H1 (cell line): Measurements from ENCODE around the gene CCDC183. TPM values are rescaled to one million over a fixed set of nuclear protein-coding genes. Genes with fewer than 3 reads are reported as not detected.

Source experiments
- CTCF ChIA-PET: fragments of 300-600 bp; sonication (Branson Sonifier 250); formaldehyde crosslinking; loops from one replicate; lab custom pipeline; 2021; ENCODE audit not compliant: partially characterized antibody; lab: Charles Lee
- POLR2A ChIA-PET: fragments of 300-600 bp; sonication (Branson Sonifier 250); formaldehyde crosslinking; loops from one replicate; lab custom pipeline; 2021; ENCODE audit warnings: inconsistent platforms; ENCODE audit not compliant: partially characterized antibody; lab: Charles Lee
- DNase-seq, 2 experiments: peaks; one replicate each; pipeline versions ENCODE4 v3.0.0 to v3.0.0-alpha.2; 2010 to 2022; ENCODE audit warnings: low spot score in 2 of 2, low read depth in 1 of 2, mixed read lengths in 1 of 2
- FAIRE-seq: peaks from 2 replicates; lab custom pipeline; 2011; peaks lifted over from hg19 to GRCh38; lab: Jason Lieb, UNC
- H2AFZ ChIP-seq: 2 replicates; pipeline ENCODE4 v1.8.1; 2012; ENCODE audit warnings: low read length, inconsistent platforms
- H2AK5ac ChIP-seq: 2 replicates; pipeline ENCODE4 v1.6.1; 2013; ENCODE audit warnings: low read depth, low read length
- H2BK120ac ChIP-seq: replicated peaks from 2 replicates; pipeline ENCODE3; 2013; ENCODE audit warnings: low read depth, low read length, inconsistent platforms
- H2BK12ac ChIP-seq: 2 replicates; pipeline ENCODE4 v1.6.1; 2013; ENCODE audit warnings: low read depth, low read length
- H2BK15ac ChIP-seq: 2 replicates; pipeline ENCODE4 v1.6.1; 2013; ENCODE audit warnings: low read length
- H2BK20ac ChIP-seq: 2 replicates; pipeline ENCODE4 v1.6.1; 2013; ENCODE audit warnings: low read length
- H2BK5ac ChIP-seq: 2 replicates; pipeline ENCODE4 v1.6.1; 2013; ENCODE audit warnings: low read depth, low read length
- H3K14ac ChIP-seq: 2 replicates; pipeline ENCODE4 v1.6.1; 2013; ENCODE audit warnings: inconsistent platforms; ENCODE audit not compliant: insufficient read length
- H3K18ac ChIP-seq: 2 replicates; pipeline ENCODE4 v1.6.1; 2013; ENCODE audit warnings: low read length; ENCODE audit errors: extremely low read depth
- H3K23ac ChIP-seq: 2 replicates; pipeline ENCODE4 v1.6.1; 2013; ENCODE audit warnings: inconsistent platforms; ENCODE audit not compliant: insufficient read length
- H3K23me2 ChIP-seq: 2 replicates; pipeline ENCODE4 v1.6.1; 2013; ENCODE audit warnings: low read depth, low read length
- H3K27ac ChIP-seq: 2 replicates; pipeline ENCODE4 v1.6.1; 2011; ENCODE audit warnings: low read depth, low read length, inconsistent platforms
- H3K27me3 ChIP-seq, 4 experiments: replicated peaks in 1 of 4; 1 replicate in 1 of 4; 2 replicates in 3 of 4; pipeline versions ENCODE4 v1.6.1 to v1.8.1; 2011 to 2013; ENCODE audit warnings: low read length in 3 of 4, mild to moderate bottlenecking in 3 of 4, inconsistent platforms in 2 of 4, mixed read lengths in 2 of 4, moderate library complexity in 1 of 4; ENCODE audit not compliant: control insufficient read depth in 3 of 4, insufficient read depth in 3 of 4; ENCODE audit errors: extremely low read depth in 1 of 4
- H3K36me3 ChIP-seq, 4 experiments: 2 replicates each; pipeline versions ENCODE4 v1.6.1 to v1.8.1; 2011 to 2013; ENCODE audit warnings: mild to moderate bottlenecking in 4 of 4, low read length in 3 of 4, moderate library complexity in 2 of 4, control low read depth in 1 of 4, inconsistent platforms in 1 of 4; ENCODE audit not compliant: insufficient read depth in 4 of 4, control insufficient read depth in 2 of 4
- H3K4ac ChIP-seq: replicated peaks from 2 replicates; pipeline ENCODE3; 2013; ENCODE audit warnings: low read length, low read depth, mixed read lengths, inconsistent platforms; ENCODE audit not compliant: insufficient read length
- H3K4me1 ChIP-seq, 4 experiments: replicated peaks in 1 of 4; 1 replicate in 1 of 4; 2 replicates in 3 of 4; pipeline versions ENCODE4 v1.6.1 to v1.8.1; 2011 to 2013; ENCODE audit warnings: low read length in 3 of 4, inconsistent platforms in 2 of 4, mixed read lengths in 1 of 4; ENCODE audit not compliant: insufficient read depth in 4 of 4, control insufficient read depth in 3 of 4
- H3K4me2 ChIP-seq, 2 experiments: 2 replicates each; pipeline versions ENCODE4 v1.6.1 to v1.8.1; 2011 to 2013; ENCODE audit warnings: low read depth in 2 of 2, low read length in 2 of 2, control low read depth in 1 of 2, inconsistent platforms in 1 of 2, mild to moderate bottlenecking in 1 of 2; ENCODE audit not compliant: insufficient read depth in 1 of 2
- H3K4me3 ChIP-seq, 4 experiments: fragments of 200-600, 300-600 bp in 1 of 4; sonication (generic), shearing (Covaris generic), sonication (Bioruptor Twin) in 1 of 4; 2 replicates each; pipeline versions ENCODE4 v1.5.1 to v1.8.1; 2011 to 2016; ENCODE audit warnings: low read length in 4 of 4, low read depth in 3 of 4, control low read depth in 2 of 4, inconsistent platforms in 2 of 4, mild to moderate bottlenecking in 2 of 4, mixed read lengths in 1 of 4, moderate library complexity in 1 of 4; ENCODE audit not compliant: insufficient read depth in 2 of 4; ENCODE audit errors: extremely low read depth in 1 of 4
- H3K56ac ChIP-seq: replicated peaks from 2 replicates; pipeline ENCODE3; 2013; ENCODE audit warnings: low read depth, mild to moderate bottlenecking, mixed read lengths, low read length, inconsistent platforms; ENCODE audit not compliant: insufficient read length
- H3K79me1 ChIP-seq: 2 replicates; pipeline ENCODE4 v1.6.1; 2013; ENCODE audit warnings: low read depth, low read length, control low read depth
- H3K79me2 ChIP-seq, 2 experiments: 2 replicates each; pipeline versions ENCODE4 v1.6.1 to v1.8.1; 2012 to 2013; ENCODE audit warnings: low read length in 2 of 2, mild to moderate bottlenecking in 2 of 2, inconsistent platforms in 1 of 2; ENCODE audit not compliant: insufficient read depth in 2 of 2, control insufficient read depth in 1 of 2
- H3K9ac ChIP-seq, 4 experiments: replicated peaks in 1 of 4; 1 replicate in 1 of 4; 2 replicates in 3 of 4; pipeline versions ENCODE4 v1.6.1 to v1.8.1; 2011 to 2013; ENCODE audit warnings: low read depth in 3 of 4, low read length in 3 of 4, control low read depth in 2 of 4, mild to moderate bottlenecking in 2 of 4, moderate library complexity in 2 of 4, inconsistent platforms in 1 of 4; ENCODE audit errors: extremely low read depth in 1 of 4
- H3K9me3 ChIP-seq, 2 experiments: 2 replicates each; pipeline versions ENCODE4 v1.6.1 to v1.8.1; 2012 to 2013; ENCODE audit warnings: mild to moderate bottlenecking in 2 of 2, moderate library complexity in 2 of 2, control low read depth in 1 of 2, inconsistent platforms in 1 of 2, low read depth in 1 of 2, low read length in 1 of 2, mixed read lengths in 1 of 2; ENCODE audit not compliant: insufficient read depth in 2 of 2
- H4K20me1 ChIP-seq, 2 experiments: replicated peaks in 1 of 2; 2 replicates each; pipeline versions ENCODE3 to v1.8.1; 2011 to 2013; ENCODE audit warnings: inconsistent platforms in 2 of 2, low read length in 2 of 2, mild to moderate bottlenecking in 1 of 2; ENCODE audit not compliant: insufficient read depth in 2 of 2, control insufficient read depth in 1 of 2
- H4K5ac ChIP-seq: 2 replicates; pipeline ENCODE4 v1.6.1; 2013; ENCODE audit warnings: low read length, low read depth, mixed read lengths, inconsistent platforms; ENCODE audit not compliant: insufficient read length
- H4K8ac ChIP-seq: 2 replicates; pipeline ENCODE4 v1.8.0; 2013; ENCODE audit warnings: mild to moderate bottlenecking, moderate library complexity, low read length, inconsistent platforms; ENCODE audit not compliant: insufficient read depth; ENCODE audit errors: extremely low read depth
- H4K91ac ChIP-seq: replicated peaks from 2 replicates; pipeline ENCODE3; 2013; ENCODE audit warnings: low read length, mixed read lengths, inconsistent platforms; ENCODE audit not compliant: insufficient read length
- CREB1 ChIP-seq: IDR thresholded peaks from 2 replicates; pipeline ENCODE4 v1.6.1; 2012; ENCODE audit warnings: inconsistent platforms
- CTBP2 ChIP-seq: IDR thresholded peaks from 2 replicates; pipeline ENCODE4 v1.7.0; 2011; ENCODE audit warnings: borderline replicate concordance, mild to moderate bottlenecking, moderate library complexity, mixed read lengths, low read length; ENCODE audit not compliant: insufficient read depth, insufficient read length
- E2F6 ChIP-seq: IDR thresholded peaks from 2 replicates; pipeline ENCODE4 v1.6.1; 2012; ENCODE audit warnings: inconsistent platforms
- FOSL1 ChIP-seq: IDR thresholded peaks from 2 replicates; pipeline ENCODE4 v1.6.1; 2011; ENCODE audit warnings: mild to moderate bottlenecking, low read depth, low read length, moderate library complexity; ENCODE audit not compliant: insufficient read depth
- JUN ChIP-seq: IDR thresholded peaks from 2 replicates; pipeline ENCODE4 v1.6.1; 2011; ENCODE audit warnings: low read depth, mild to moderate bottlenecking, improper control_type of control experiment, low read length
- KDM4A ChIP-seq: IDR thresholded peaks from one replicate; pipeline ENCODE4 v1.7.1; 2012; ENCODE audit warnings: low read depth, mild to moderate bottlenecking, moderate library complexity, low read length, inconsistent platforms; ENCODE audit not compliant: severe bottlenecking
- RFX5 ChIP-seq: IDR thresholded peaks from 2 replicates; pipeline ENCODE4 v1.6.1; 2011; ENCODE audit warnings: low read depth, low read length, improper control_type of control experiment, borderline replicate concordance
- SP4 ChIP-seq: IDR thresholded peaks from 2 replicates; pipeline ENCODE4 v1.6.1; 2012; ENCODE audit warnings: low read length, inconsistent platforms
- SRF ChIP-seq: IDR thresholded peaks from 2 replicates; pipeline ENCODE4 v1.6.1; 2011; ENCODE audit warnings: mild to moderate bottlenecking, low read depth, low read length, moderate library complexity
- TEAD4 ChIP-seq: IDR thresholded peaks from 2 replicates; pipeline ENCODE4 v1.6.1; 2012; ENCODE audit warnings: low read depth, low read length, inconsistent platforms, mixed read lengths
- WGBS, 2 experiments: shearing (Covaris generic) in 1 of 2; methylation state at CpG; one replicate each; pipeline versions ENCODE4 v1.1.6 to v1.1.7; 2013 to 2015; ENCODE audit warnings: low lambda C conversion rate in 2 of 2, mixed read lengths in 2 of 2, inconsistent platforms in 1 of 2, low coverage in 1 of 2, missing lambda C conversion rate in 1 of 2; ENCODE audit not compliant: insufficient replicate concordance in 2 of 2, insufficient coverage in 1 of 2, insufficient read length in 1 of 2; ENCODE audit errors: extremely low coverage in 1 of 2, missing lambda C conversion rate in 1 of 2; 5-methylcytosine and 5-hydroxymethylcytosine counted together
- polyA plus RNA-seq, 7 experiments: library from polyadenylated mRNA; depleted of rRNA in 3 of 7; stranded (reverse) in 5 of 7; unstranded in 2 of 7; fragments of >200 nt in 5 of 7; fragments of 200-250 nt in 2 of 7; gene quantifications; 1 replicate in 5 of 7; 2 replicates in 1 of 7; 4 replicates in 1 of 7; pipeline versions ENCODE4 v1.2.1 to v1.2.3, GENCODE V29; 2011 to 2013; ENCODE audit warnings: missing spikeins in 2 of 7, mixed read lengths in 2 of 7
- total RNA-seq: library from RNA; stranded (reverse); fragmentation: NEBNext Ultra II Directional; extraction: Animal tissue kit (Norgen Biotek cat#: 25700); gene quantifications from 2 replicates; pipeline ENCODE4 v1.2.1, GENCODE V29; 2021

CCDC183 gene
- total and polyA plus RNA-seq, 2 of the 8 experiments (the other 6 are each of a cell fraction or from before 2014, with no cell fraction given): 0.51 to 1.6 TPM

GRCh38 chr9:136826188-136826541, 30.0 kb downstream of the CCDC183 start:
- 94% methylated on average over 15 of the region's 17 CpGs; no CpG with 5 or more reads in 1 of the 2 experiments for WGBS, 2 experiments
- peaks cover 16 to 41% of the 10 kb centered on the region in 2 experiments for H4K20me1 ChIP-seq
- no peak for TF ChIP-seq CREB1
- TF ChIP-seq E2F6: no peak
- TF ChIP-seq FOSL1: no peak
- no peak for TF ChIP-seq CTBP2
- TF ChIP-seq TEAD4: no peak
- TF ChIP-seq SP4: no peak
- TF ChIP-seq SRF: no peak
- TF ChIP-seq KDM4A: no peak
- TF ChIP-seq JUN: no peak
- no peak for TF ChIP-seq RFX5
- TF ChIP-seq, all 59 proteins: peak for 0
- H4K8ac ChIP-seq: no peak overlapping the region; the same call in 1 of the 2 replicates
- no peak overlapping the region for H3K27ac ChIP-seq
- no peak overlapping the region for H3K56ac ChIP-seq
- H2BK15ac ChIP-seq: no peak overlapping the region
- no peak for FAIRE-seq
- H2BK20ac ChIP-seq: no peak overlapping the region
- peaks cover 12% of the 10 kb centered on the region for H3K79me1 ChIP-seq
- DNase-seq: no peak
- H3K9me3 ChIP-seq: no peaks in the 10 kb centered on the region
- H2BK5ac ChIP-seq: no peak overlapping the region
- H3K9ac ChIP-seq: no peak overlapping the region
- ChIA-PET CTCF (interaction anchor here (0.8 to 17.4 kb wide), 4 partner anchors 9 to 34 kb away, joined by 3 to 131 read pairs (median 4); partner anchors contain the start of gene AJM1), POLR2A (interaction anchor here (0.8 to 1.5 kb wide), 4 partner anchors 9 to 17 kb away, joined by 3 to 5 read pairs (median 3); no protein-coding TSS in a partner anchor)
- H3K23ac ChIP-seq: no peak overlapping the region
- no peak overlapping the region for H4K5ac ChIP-seq
- H3K36me3 ChIP-seq: peaks cover 16 to 48% (median 36%) of the 10 kb centered on the region in 4 experiments
- H3K4ac ChIP-seq: no peak overlapping the region
- no peak overlapping the region for H2BK120ac ChIP-seq
- no peak overlapping the region for H3K14ac ChIP-seq
- H2AK5ac ChIP-seq: no peak overlapping the region
- H3K27me3 ChIP-seq: no peaks in the 10 kb centered on the region
- H3K79me2 ChIP-seq: peaks cover 0 to 4% of the 10 kb centered on the region in 2 experiments; a peak in 1 of 4 replicates
- H3K4me3 ChIP-seq: no peak overlapping the region
- peaks cover 2% of the 10 kb centered on the region; the same call in 1 of the 2 replicates for H3K23me2 ChIP-seq
- no peak overlapping the region for H3K4me2 ChIP-seq
- no peak overlapping the region for H2BK12ac ChIP-seq
- no peak overlapping the region for H3K18ac ChIP-seq
- no peak overlapping the region for H4K91ac ChIP-seq
- no peak overlapping the region for H2AFZ ChIP-seq
- peaks cover 0 to 10% (median 5%) of the 10 kb centered on the region in 4 experiments; a peak in 4 of 7 replicates for H3K4me1 ChIP-seq
